GM21723 (cell line): Measurements from ENCODE around the gene IGF2R.
"Not testable (repeated sequence)": the region's sequence is repeated elsewhere in the genome, so short reads cannot be mapped to it uniquely, and the experiment has no call there.

Experiments used
- ATAC-seq: cut with Tn5 transposase; IDR thresholded peaks from one replicate; pipeline ENCODE4 v1.9.1; 2021; ENCODE audit warnings: mild to moderate bottlenecking, moderate library complexity; ENCODE audit not compliant: unreplicated experiment

IGF2R gene

GRCh38 chr6:160090442-160091239 lies 121.8 kb downstream of the IGF2R start:
- ATAC-seq: not testable (repeated sequence)

GRCh38 chr6:160092176-160092575 lies 123.3 kb downstream of the IGF2R start:
- not testable (repeated sequence) for ATAC-seq

- ATAC-seq: no peak
Observed at GRCh38 chr6:160092602-160093001, 123.7 kb downstream of the IGF2R start.

GRCh38 chr6:160093061-160093460 lies 124.2 kb downstream of the IGF2R start:
- ATAC-seq: no peak

GRCh38 chr6:160093946-160094345 lies 125.1 kb downstream of the IGF2R start:
- no peak for ATAC-seq

- ATAC-seq: no peak
Observed at GRCh38 chr6:160095146-160095845, 126.4 kb downstream of the IGF2R start.

- no peak for ATAC-seq
Observed at GRCh38 chr6:160101277-160102205, 132.7 kb downstream of the IGF2R start.

GRCh38 chr6:160102399-160102798 lies 133.5 kb downstream of the IGF2R start:
- ATAC-seq: no peak

GRCh38 chr6:160102956-160103824 lies 134.3 kb downstream of the IGF2R start:
- no peak for ATAC-seq

- no peak for ATAC-seq
Observed at GRCh38 chr6:160103825-160104100, 134.9 kb downstream of the IGF2R start.

GRCh38 chr6:160104821-160105517 lies 136.1 kb downstream of the IGF2R start:
- no peak for ATAC-seq

GRCh38 chr6:160106010-160106409 lies 137.1 kb downstream of the IGF2R start:
- no peak for ATAC-seq

GRCh38 chr6:160106701-160107100 lies 137.8 kb downstream of the IGF2R start:
- ATAC-seq: no peak

GRCh38 chr6:160108077-160108476 lies 139.2 kb downstream of the IGF2R start:
- ATAC-seq: no peak

- no peak for ATAC-seq
Observed at GRCh38 chr6:160110586-160111123, 141.8 kb downstream of the IGF2R start.

- no peak for ATAC-seq
Observed at GRCh38 chr6:160111806-160112205, 142.9 kb downstream of the IGF2R start.

GRCh38 chr6:160112628-160113299 lies 143.9 kb downstream of the IGF2R start:
- no peak for ATAC-seq

- ATAC-seq: not testable (repeated sequence)
Observed at GRCh38 chr6:160114536-160114935, 145.7 kb downstream of the IGF2R start.

GRCh38 chr6:160115421-160115820 lies 146.5 kb downstream of the IGF2R start:
- ATAC-seq: no peak
